HUES64 (cell line): ENCODE results near the gene PABPC1L.

Experiments
- H3K27ac ChIP-seq: 2 replicates; pipeline ENCODE4 v1.7.0; 2013; ENCODE audit warnings: low read depth, low read length, inconsistent platforms
- H3K27me3 ChIP-seq: 2 replicates; pipeline ENCODE4 v1.6.1; 2013; ENCODE audit warnings: mild to moderate bottlenecking, low read length; ENCODE audit not compliant: insufficient read depth
- H3K36me3 ChIP-seq: 2 replicates; pipeline ENCODE4 v1.6.1; 2013; ENCODE audit warnings: mild to moderate bottlenecking, low read length; ENCODE audit not compliant: insufficient read depth
- H3K4me1 ChIP-seq: 2 replicates; pipeline ENCODE4 v1.6.1; 2013; ENCODE audit warnings: mild to moderate bottlenecking, low read length, moderate library complexity; ENCODE audit not compliant: insufficient read depth
- H3K4me3 ChIP-seq: 2 replicates; pipeline ENCODE4 v1.5.1; 2013; ENCODE audit warnings: mild to moderate bottlenecking, low read length, moderate library complexity
- H3K9ac ChIP-seq: 2 replicates; pipeline ENCODE4 v1.6.1; 2013; ENCODE audit warnings: mild to moderate bottlenecking, low read depth, low read length
- H3K9me3 ChIP-seq: 2 replicates; pipeline ENCODE4 v1.6.1; 2013; ENCODE audit warnings: low read depth, low read length; ENCODE audit not compliant: insufficient read depth
- WGBS: fragments of 150-250, 120-280 bp; methylation state at CpG from one replicate; pipeline ENCODE4 v1.1.7; 2013; ENCODE audit warnings: missing lambda C conversion rate; 5-methylcytosine and 5-hydroxymethylcytosine counted together

The PABPC1L gene

DNA sequence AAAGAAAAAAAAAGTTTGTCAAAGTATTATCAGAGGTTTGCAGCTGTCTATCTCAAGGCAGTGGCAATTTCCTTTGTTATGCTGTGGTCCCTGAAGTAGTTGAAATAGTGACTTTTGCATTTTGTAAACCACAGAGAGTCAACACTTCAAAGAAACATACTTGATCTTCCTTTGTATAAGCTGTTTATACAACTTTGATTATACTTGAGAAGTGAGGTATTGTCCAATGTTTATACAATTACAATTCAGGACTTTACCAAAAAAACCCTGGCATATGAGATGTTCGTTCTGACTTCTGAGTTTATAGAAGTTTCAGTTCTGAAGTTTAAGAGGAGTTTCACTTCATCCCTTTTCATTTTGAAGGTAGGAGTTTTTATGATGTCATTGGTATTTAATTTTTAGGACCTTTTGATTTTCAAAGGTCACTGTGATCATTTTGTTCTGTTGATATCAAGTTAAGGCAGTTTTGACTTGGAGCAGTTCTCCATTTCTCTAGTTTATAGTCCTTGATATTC is 60.4 kb downstream of the PABPC1L start:
- Histone ChIP-seq H3K9me3 (no peaks in the 10 kb centered on the region), H3K9ac (no peak overlapping the region), H3K27me3 (0 out of 2 replicates have a peak, but pooled peaks cover 2% of the 10 kb centered on the region), H3K4me1 (peaks cover 6% of the 10 kb centered on the region; the same call in 1 of the 2 replicates), H3K36me3 (peaks cover 36% of the 10 kb centered on the region), H3K4me3 (no peak overlapping the region), H3K27ac (no peak overlapping the region)
- WGBS: 94% methylated on average over 1 of the region's 1 CpG

GRCh38 chr20:44973053-44973452 is 63.2 kb downstream of the PABPC1L start:
- no peak overlapping the region for H3K4me3 ChIP-seq
- no peaks in the 10 kb centered on the region for H3K9me3 ChIP-seq
- H3K36me3 ChIP-seq: peaks cover 62% of the 10 kb centered on the region
- H3K27me3 ChIP-seq: no peaks in the 10 kb centered on the region
- H3K4me1 ChIP-seq: no peaks in the 10 kb centered on the region
- 93% methylated on average over 2 of the region's 2 CpGs for WGBS
- H3K27ac ChIP-seq: no peak overlapping the region
- H3K9ac ChIP-seq: no peak overlapping the region

DNA sequence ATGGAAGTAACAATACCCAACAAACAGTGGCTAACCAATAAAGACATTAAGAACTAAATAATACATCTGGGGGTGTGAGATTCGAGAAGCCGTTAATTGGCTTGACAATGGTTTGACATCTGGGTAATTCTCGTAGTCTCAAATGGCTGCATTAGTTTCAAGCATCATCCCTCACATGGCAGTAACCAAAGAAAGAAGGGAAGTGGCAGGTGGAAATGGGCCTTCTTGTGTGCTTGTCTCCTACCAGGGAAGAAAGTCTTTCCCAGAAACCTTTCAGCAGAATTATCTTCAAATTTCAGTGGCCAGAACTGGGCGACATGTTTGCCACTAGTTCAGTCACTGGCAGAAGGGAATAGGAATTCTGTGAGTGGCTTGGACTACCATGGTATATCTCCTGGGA is 66.8 kb downstream of the PABPC1L start:
- Histone ChIP-seq H3K27ac (no peak overlapping the region), H3K4me1 (no peaks in the 10 kb centered on the region), H3K27me3 (no peaks in the 10 kb centered on the region), H3K36me3 (peaks cover 95% of the 10 kb centered on the region), H3K9ac (no peak overlapping the region), H3K9me3 (no peaks in the 10 kb centered on the region), H3K4me3 (no peak overlapping the region)
- WGBS: 96% methylated on average over 4 of the region's 4 CpGs

GRCh38 chr20:44979090-44979621 is 69.3 kb downstream of the PABPC1L start:
- Histone ChIP-seq H3K36me3 (peaks cover 92% of the 10 kb centered on the region), H3K4me1 (no peaks in the 10 kb centered on the region), H3K4me3 (no peak overlapping the region), H3K9ac (no peak overlapping the region), H3K27me3 (no peaks in the 10 kb centered on the region), H3K9me3 (no peaks in the 10 kb centered on the region), H3K27ac (no peak overlapping the region)
- 88% methylated on average over 2 of the region's 2 CpGs for WGBS

GRCh38 chr20:44981736-44982406 is 72.0 kb downstream of the PABPC1L start:
- H3K36me3 ChIP-seq: peaks cover 88% of the 10 kb centered on the region
- no peaks in the 10 kb centered on the region for H3K9me3 ChIP-seq
- H3K4me1 ChIP-seq: no peaks in the 10 kb centered on the region
- H3K27ac ChIP-seq: no peak overlapping the region
- no peak overlapping the region for H3K9ac ChIP-seq
- H3K4me3 ChIP-seq: no peak overlapping the region
- no peaks in the 10 kb centered on the region for H3K27me3 ChIP-seq
- 94% methylated on average over 8 of the region's 8 CpGs for WGBS

- Histone ChIP-seq H3K27ac (no peak overlapping the region), H3K9ac (no peak overlapping the region), H3K27me3 (no peaks in the 10 kb centered on the region), H3K4me3 (no peak overlapping the region), H3K9me3 (no peaks in the 10 kb centered on the region), H3K4me1 (no peaks in the 10 kb centered on the region), H3K36me3 (peaks cover 88% of the 10 kb centered on the region)
- WGBS: 95% methylated on average over 7 of the region's 7 CpGs
Observed at GRCh38 chr20:44983093-44983674, 73.3 kb downstream of the PABPC1L start.

GRCh38 chr20:44988631-44989171 is 78.8 kb downstream of the PABPC1L start:
- WGBS: 91% methylated on average over 1 of the region's 1 CpG
- peaks cover 49% of the 10 kb centered on the region for H3K36me3 ChIP-seq
- peaks cover 14% of the 10 kb centered on the region for H3K4me1 ChIP-seq
- H3K27ac ChIP-seq: no peak overlapping the region
- no peak overlapping the region for H3K4me3 ChIP-seq
- no peaks in the 10 kb centered on the region for H3K27me3 ChIP-seq
- H3K9me3 ChIP-seq: no peaks in the 10 kb centered on the region
- H3K9ac ChIP-seq: no peak overlapping the region
